Neural cell (in vitro differentiated cells): ENCODE measurements around the gene VSTM2B. TPM values are rescaled to one million over a fixed set of nuclear protein-coding genes. Genes with fewer than 3 reads are reported as not detected.

ENCODE experiments used
- H2AFZ ChIP-seq: fragments of 200-600, 300-800 bp; sonication (generic), shearing (Covaris generic); 2 replicates; pipeline ENCODE4 v1.6.0; 2014; ENCODE audit warnings: low read depth, mild to moderate bottlenecking, antibody characterized with exemption, low read length, moderate library complexity
- H3F3A ChIP-seq: fragments of 200-600 bp; shearing (Covaris generic); 2 replicates; pipeline ENCODE4 v1.6.1; 2016; ENCODE audit warnings: mild to moderate bottlenecking, moderate library complexity, mixed read lengths, antibody characterized with exemption, low read length; ENCODE audit not compliant: insufficient read depth, poor library complexity, severe bottlenecking
- H3K27ac ChIP-seq: fragments of 200-600, 300-800 bp; sonication (generic), shearing (Covaris generic); 2 replicates; pipeline ENCODE4 v1.5.1; 2014; ENCODE audit warnings: mild to moderate bottlenecking, low read length, moderate library complexity
- H3K27me3 ChIP-seq: fragments of 300-800, 200-600 bp; sonication (generic), shearing (Covaris generic); 2 replicates; pipeline ENCODE4 v1.6.0; 2014; ENCODE audit warnings: mild to moderate bottlenecking, low read depth, low read length, moderate library complexity; ENCODE audit not compliant: insufficient read depth
- H3K36me3 ChIP-seq: fragments of 300-800, 200-600 bp; sonication (generic), shearing (Covaris generic); 2 replicates; pipeline ENCODE4 v1.5.1; 2014; ENCODE audit warnings: mild to moderate bottlenecking, antibody characterized with exemption, low read length, moderate library complexity; ENCODE audit not compliant: insufficient read depth
- H3K4me2 ChIP-seq: fragments of 300-800, 200-600 bp; sonication (generic), shearing (Covaris generic); 2 replicates; pipeline ENCODE4 v1.6.0; 2014; ENCODE audit warnings: mild to moderate bottlenecking, low read length
- H3K4me3 ChIP-seq: fragments of 300-800, 200-600 bp; sonication (generic), shearing (Covaris generic); 2 replicates; pipeline ENCODE4 v1.5.1; 2014; ENCODE audit warnings: mild to moderate bottlenecking, low read length, moderate library complexity
- H3K79me2 ChIP-seq: fragments of 200-600 bp; shearing (Covaris generic); replicated peaks from 2 replicates; pipeline ENCODE4 v1.6.0; 2014; ENCODE audit warnings: mild to moderate bottlenecking, low read length, moderate library complexity; ENCODE audit not compliant: insufficient read depth
- H3K9ac ChIP-seq: fragments of 300-800, 200-600 bp; sonication (generic), shearing (Covaris generic); 2 replicates; pipeline ENCODE4 v1.6.1; 2016; ENCODE audit warnings: mild to moderate bottlenecking, low read length, mixed read lengths
- H3K9me2 ChIP-seq: fragments of 200-600 bp; shearing (Covaris generic); 2 replicates; pipeline ENCODE4 v1.6.1; 2016; ENCODE audit warnings: mild to moderate bottlenecking, low read length, mixed read lengths; ENCODE audit not compliant: insufficient read depth
- H3K9me3 ChIP-seq: fragments of 200-600, 300-800 bp; sonication (generic), shearing (Covaris generic); 2 replicates; pipeline ENCODE4 v1.6.1; 2016; ENCODE audit warnings: mild to moderate bottlenecking, mixed run types, low read length, moderate library complexity, mixed read lengths
- H4K20me1 ChIP-seq: fragments of 200-600 bp; shearing (Covaris generic); 2 replicates; pipeline ENCODE4 v1.6.1; 2016; ENCODE audit warnings: mild to moderate bottlenecking, mixed run types; ENCODE audit not compliant: insufficient read depth
- EP300 ChIP-seq: fragments of 450-650 bp; conservative IDR thresholded peaks from 2 replicates; pipeline ENCODE4 v1.6.1; 2014; ENCODE audit warnings: antibody characterized with exemption, mild to moderate bottlenecking, moderate library complexity; ENCODE audit not compliant: poor library complexity, severe bottlenecking
- EZH2 ChIP-seq: fragments of 200-600, 300-800 bp; shearing (Covaris generic), sonication (generic); IDR thresholded peaks from 2 replicates; pipeline ENCODE4 v1.6.1; 2014; ENCODE audit warnings: antibody characterized with exemption, low read length, borderline replicate concordance, mild to moderate bottlenecking; ENCODE audit not compliant: insufficient read depth, poor library complexity, severe bottlenecking
- MXI1 ChIP-seq: fragments of 450-650 bp; conservative IDR thresholded peaks from 2 replicates; pipeline ENCODE4 v1.6.1; 2014; ENCODE audit warnings: antibody characterized with exemption, mild to moderate bottlenecking; ENCODE audit not compliant: poor library complexity, severe bottlenecking
- POLR2AphosphoS5 ChIP-seq: IDR thresholded peaks from 2 replicates; pipeline ENCODE4 v1.6.1; 2012
- RAD21 ChIP-seq: fragments of 450-650 bp; conservative IDR thresholded peaks from 2 replicates; pipeline ENCODE4 v1.6.1; 2014; ENCODE audit warnings: antibody characterized with exemption, mild to moderate bottlenecking, moderate library complexity
- SMC3 ChIP-seq: fragments of 450-650 bp; conservative IDR thresholded peaks from 2 replicates; pipeline ENCODE4 v1.6.1; 2014; ENCODE audit warnings: antibody characterized with exemption, mild to moderate bottlenecking, moderate library complexity; ENCODE audit not compliant: poor library complexity
- TAF1 ChIP-seq: IDR thresholded peaks from 2 replicates; pipeline ENCODE4 v1.6.1; 2012; ENCODE audit warnings: low read depth
- polyA plus RNA-seq: library from polyadenylated mRNA; depleted of rRNA; stranded (reverse); fragments of >200 nt; gene quantifications from 2 replicates; pipeline ENCODE4 v1.2.3, GENCODE V29; 2014
- TF ChIP-seq, protein P1 (sequence below): fragments of 450-650 bp; IDR thresholded peaks from 2 replicates; pipeline ENCODE4 v1.5.1; 2014; ENCODE audit warnings: antibody characterized with exemption, mild to moderate bottlenecking, moderate library complexity; ENCODE audit not compliant: poor library complexity, severe bottlenecking
- TF ChIP-seq, protein P2 (sequence below): IDR thresholded peaks from 2 replicates; pipeline ENCODE4 v1.6.1; 2012; ENCODE audit warnings: borderline replicate concordance

VSTM2B gene
- polyA plus RNA-seq, 1 donor from 2014 or later, result 24.4 TPM

DNA sequence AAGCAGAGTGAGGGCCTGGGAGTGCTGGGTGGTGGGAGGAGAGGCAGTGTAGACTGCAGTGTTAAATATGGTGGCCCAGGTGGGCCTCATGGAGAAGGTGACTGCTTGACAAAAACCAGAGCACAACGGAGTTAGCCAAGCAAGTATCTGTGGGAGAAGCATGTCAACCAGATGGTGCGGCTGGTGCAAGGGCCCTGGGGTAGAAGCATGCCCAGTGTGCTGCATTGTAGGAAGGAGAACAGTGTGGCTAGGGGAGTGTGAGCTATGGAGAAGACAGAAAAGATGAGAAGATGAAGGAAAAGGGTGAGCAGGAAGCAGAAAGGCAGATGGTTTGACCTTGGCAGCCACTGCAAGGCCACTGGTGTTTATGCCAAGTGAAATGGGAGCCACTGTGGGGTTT lies 2.2 kb upstream of the VSTM2B start:
- Histone ChIP-seq H3K79me2 (no peaks in the 10 kb centered on the region), H3K27ac (no peak overlapping the region), H2AFZ (no peak overlapping the region), H3K9ac (no peak overlapping the region), H3K4me3 (peak overlapping the region; percentile 83), H3F3A (no peaks in the 10 kb centered on the region), H4K20me1 (no peaks in the 10 kb centered on the region), H3K4me2 (no peak overlapping the region), H3K36me3 (no peaks in the 10 kb centered on the region), H3K9me2 (no peaks in the 10 kb centered on the region), H3K27me3 (peaks cover 51% of the 10 kb centered on the region), H3K9me3 (no peaks in the 10 kb centered on the region)
- TF ChIP-seq, protein P1, sequence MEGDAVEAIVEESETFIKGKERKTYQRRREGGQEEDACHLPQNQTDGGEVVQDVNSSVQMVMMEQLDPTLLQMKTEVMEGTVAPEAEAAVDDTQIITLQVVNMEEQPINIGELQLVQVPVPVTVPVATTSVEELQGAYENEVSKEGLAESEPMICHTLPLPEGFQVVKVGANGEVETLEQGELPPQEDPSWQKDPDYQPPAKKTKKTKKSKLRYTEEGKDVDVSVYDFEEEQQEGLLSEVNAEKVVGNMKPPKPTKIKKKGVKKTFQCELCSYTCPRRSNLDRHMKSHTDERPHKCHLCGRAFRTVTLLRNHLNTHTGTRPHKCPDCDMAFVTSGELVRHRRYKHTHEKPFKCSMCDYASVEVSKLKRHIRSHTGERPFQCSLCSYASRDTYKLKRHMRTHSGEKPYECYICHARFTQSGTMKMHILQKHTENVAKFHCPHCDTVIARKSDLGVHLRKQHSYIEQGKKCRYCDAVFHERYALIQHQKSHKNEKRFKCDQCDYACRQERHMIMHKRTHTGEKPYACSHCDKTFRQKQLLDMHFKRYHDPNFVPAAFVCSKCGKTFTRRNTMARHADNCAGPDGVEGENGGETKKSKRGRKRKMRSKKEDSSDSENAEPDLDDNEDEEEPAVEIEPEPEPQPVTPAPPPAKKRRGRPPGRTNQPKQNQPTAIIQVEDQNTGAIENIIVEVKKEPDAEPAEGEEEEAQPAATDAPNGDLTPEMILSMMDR, result no peak
- no peak for TF ChIP-seq SMC3
- TF ChIP-seq TAF1, result no peak
- TF ChIP-seq EZH2, result no peak
- TF ChIP-seq, protein P2, sequence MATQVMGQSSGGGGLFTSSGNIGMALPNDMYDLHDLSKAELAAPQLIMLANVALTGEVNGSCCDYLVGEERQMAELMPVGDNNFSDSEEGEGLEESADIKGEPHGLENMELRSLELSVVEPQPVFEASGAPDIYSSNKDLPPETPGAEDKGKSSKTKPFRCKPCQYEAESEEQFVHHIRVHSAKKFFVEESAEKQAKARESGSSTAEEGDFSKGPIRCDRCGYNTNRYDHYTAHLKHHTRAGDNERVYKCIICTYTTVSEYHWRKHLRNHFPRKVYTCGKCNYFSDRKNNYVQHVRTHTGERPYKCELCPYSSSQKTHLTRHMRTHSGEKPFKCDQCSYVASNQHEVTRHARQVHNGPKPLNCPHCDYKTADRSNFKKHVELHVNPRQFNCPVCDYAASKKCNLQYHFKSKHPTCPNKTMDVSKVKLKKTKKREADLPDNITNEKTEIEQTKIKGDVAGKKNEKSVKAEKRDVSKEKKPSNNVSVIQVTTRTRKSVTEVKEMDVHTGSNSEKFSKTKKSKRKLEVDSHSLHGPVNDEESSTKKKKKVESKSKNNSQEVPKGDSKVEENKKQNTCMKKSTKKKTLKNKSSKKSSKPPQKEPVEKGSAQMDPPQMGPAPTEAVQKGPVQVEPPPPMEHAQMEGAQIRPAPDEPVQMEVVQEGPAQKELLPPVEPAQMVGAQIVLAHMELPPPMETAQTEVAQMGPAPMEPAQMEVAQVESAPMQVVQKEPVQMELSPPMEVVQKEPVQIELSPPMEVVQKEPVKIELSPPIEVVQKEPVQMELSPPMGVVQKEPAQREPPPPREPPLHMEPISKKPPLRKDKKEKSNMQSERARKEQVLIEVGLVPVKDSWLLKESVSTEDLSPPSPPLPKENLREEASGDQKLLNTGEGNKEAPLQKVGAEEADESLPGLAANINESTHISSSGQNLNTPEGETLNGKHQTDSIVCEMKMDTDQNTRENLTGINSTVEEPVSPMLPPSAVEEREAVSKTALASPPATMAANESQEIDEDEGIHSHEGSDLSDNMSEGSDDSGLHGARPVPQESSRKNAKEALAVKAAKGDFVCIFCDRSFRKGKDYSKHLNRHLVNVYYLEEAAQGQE, result no peak
- TF ChIP-seq POLR2AphosphoS5, result no peak

DNA sequence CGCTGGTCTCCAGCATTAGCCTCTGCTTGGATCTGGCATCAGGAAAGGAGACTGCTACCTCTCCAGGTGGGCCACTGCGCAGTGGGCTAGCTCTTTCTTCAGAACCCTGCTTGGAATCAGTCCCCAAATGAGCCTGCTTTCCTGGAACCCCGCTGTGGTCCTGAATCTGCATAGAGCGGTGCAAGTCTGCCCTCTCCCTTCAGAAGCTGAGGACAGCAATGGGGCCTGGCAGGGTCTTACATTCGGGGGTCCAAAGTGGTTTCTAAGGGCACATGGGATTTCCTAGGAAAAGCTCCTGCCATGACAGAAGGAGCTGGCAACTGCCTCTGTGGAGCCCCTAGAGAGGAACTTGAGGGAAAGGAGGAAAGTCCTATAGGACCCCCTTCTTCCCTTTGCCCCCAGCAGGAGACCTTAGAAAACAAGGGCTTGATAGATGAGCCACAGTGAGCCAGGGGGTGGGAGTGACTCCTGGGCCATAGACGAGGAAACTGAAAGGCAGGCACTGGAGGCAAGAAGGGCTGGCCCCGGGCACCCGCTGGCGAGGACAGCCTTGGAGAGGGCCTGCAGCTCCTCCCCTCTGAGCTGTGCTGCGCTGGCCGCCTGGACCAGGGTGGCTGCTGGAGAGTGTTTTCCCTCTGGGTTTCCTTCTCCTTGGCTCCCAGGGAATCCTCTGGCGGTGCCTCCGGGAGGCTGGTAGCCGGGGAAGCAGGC lies 1.4 kb upstream of the VSTM2B start:
- Histone ChIP-seq H4K20me1 (no peaks in the 10 kb centered on the region), H3K4me2 (peak overlapping the region; percentile 51), H3K9me3 (no peaks in the 10 kb centered on the region), H3F3A (no peaks in the 10 kb centered on the region), H3K9me2 (no peaks in the 10 kb centered on the region), H3K27ac (no peak overlapping the region), H3K79me2 (no peaks in the 10 kb centered on the region), H3K4me3 (peak overlapping the region; percentile 83), H3K27me3 (peaks cover 59% of the 10 kb centered on the region), H2AFZ (no peak overlapping the region), H3K9ac (peak overlapping the region; percentile 74), H3K36me3 (no peaks in the 10 kb centered on the region)
- TF ChIP-seq MXI1 (no peak), TAF1 (no peak), EP300 (no peak), RAD21 (peak; percentile 54), SMC3 (peak; percentile 47), POLR2AphosphoS5 (no peak), EZH2 (no peak)
- TF ChIP-seq, protein P1, result peak; percentile 41
- TF ChIP-seq, protein P2, result no peak
